ENCODE measurements around the gene ILKAP. TPM values are rescaled to one million over a fixed set of nuclear protein-coding genes. Genes with fewer than 3 reads are reported as not detected.
"Not testable (repeated sequence)": the region's sequence is repeated elsewhere in the genome, so short reads cannot be mapped to it uniquely, and the experiment has no call there.

ILKAP gene
- total RNA-seq, 2 donors from 2014 or later: 75.8 to 99.7 TPM

DNA sequence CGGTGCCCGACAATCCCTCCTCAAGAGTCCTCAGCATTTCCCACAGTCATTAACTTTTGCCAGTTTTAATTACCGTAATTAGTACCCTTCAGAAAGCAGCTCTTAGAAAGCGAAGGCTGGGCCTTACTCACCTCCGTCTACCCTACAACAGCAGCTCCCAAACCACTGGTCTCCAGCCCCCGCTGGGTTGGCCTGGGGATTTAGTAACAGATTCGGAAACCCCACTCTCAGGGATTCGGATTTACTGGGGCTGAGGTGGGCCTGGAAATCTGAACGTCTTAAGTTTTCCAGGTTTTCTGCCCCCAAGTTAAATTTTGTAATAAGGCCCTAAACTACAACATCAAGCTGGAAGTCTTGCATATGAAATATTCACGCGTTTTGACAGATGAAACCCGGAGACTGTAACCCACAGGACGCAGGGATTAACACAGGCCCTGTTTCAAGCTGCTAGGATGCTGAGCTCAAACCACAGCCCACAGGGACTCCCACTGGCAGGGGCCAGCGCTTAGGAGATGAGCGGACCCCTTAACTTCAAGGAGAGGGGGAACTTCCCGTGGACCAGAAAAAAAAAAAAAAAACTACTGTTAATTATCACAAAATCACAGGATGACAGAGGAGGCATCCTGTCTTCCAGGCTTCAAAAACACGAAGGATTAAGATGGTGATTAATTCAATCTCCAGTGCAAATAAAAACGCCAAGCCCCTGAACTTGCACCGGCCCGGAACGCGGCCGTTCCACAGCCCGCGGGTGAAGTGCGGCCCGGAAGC is 985 bp downstream of the ILKAP start:
- H3K9me3 Mint-ChIP-seq: no peaks in the 10 kb centered on the region
- peaks cover 40 to 60% of the 10 kb centered on the region in 2 donors for H3K4me1 Mint-ChIP-seq (ENCODE audit: low read depth in 2 of 2)
- ATAC-seq (no peak), DNase-seq (ENCODE audit: low spot score) (no peak)
- H3K4me3 Mint-ChIP-seq: peak overlapping the region; percentile 96
- H3K36me3 Mint-ChIP-seq: peaks cover 5% of the 10 kb centered on the region
- peak overlapping the region; percentile 81 to 95 for H3K27ac Mint-ChIP-seq
- H3K27me3 Mint-ChIP-seq: no peaks in the 10 kb centered on the region

DNA sequence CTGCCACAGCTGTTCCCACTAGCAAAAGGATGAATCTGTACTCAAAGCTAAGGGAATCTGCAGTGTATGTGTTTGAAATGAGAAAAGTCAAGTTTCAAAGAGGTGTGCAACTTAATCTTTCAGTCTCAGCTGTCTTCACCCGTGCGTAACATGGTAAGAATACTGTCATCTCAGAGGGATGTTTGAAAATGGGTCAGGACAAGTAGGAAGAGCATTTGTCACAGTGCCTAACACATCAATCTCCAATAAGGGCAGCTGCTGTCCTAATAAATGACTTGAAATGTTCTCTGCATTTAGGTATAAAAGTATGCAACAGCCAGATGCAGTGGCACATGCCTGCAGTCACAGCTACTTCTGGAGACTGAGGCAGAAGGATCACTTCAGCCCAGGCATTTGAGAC is 13.1 kb downstream of the ILKAP start:
- DNase-seq (ENCODE audit: low spot score) (no peak), ATAC-seq (no peak)
- peaks cover 30% of the 10 kb centered on the region for H3K36me3 Mint-ChIP-seq
- H3K4me3 Mint-ChIP-seq: no peak overlapping the region
- no peaks in the 10 kb centered on the region for H3K9me3 Mint-ChIP-seq
- H3K4me1 Mint-ChIP-seq (ENCODE audit: low read depth in 2 of 2): peaks cover 25 to 26% of the 10 kb centered on the region in 2 donors
- peak overlapping the region in 1 of 2 donors; percentile 47 for H3K27ac Mint-ChIP-seq
- H3K27me3 Mint-ChIP-seq: no peaks in the 10 kb centered on the region

DNA sequence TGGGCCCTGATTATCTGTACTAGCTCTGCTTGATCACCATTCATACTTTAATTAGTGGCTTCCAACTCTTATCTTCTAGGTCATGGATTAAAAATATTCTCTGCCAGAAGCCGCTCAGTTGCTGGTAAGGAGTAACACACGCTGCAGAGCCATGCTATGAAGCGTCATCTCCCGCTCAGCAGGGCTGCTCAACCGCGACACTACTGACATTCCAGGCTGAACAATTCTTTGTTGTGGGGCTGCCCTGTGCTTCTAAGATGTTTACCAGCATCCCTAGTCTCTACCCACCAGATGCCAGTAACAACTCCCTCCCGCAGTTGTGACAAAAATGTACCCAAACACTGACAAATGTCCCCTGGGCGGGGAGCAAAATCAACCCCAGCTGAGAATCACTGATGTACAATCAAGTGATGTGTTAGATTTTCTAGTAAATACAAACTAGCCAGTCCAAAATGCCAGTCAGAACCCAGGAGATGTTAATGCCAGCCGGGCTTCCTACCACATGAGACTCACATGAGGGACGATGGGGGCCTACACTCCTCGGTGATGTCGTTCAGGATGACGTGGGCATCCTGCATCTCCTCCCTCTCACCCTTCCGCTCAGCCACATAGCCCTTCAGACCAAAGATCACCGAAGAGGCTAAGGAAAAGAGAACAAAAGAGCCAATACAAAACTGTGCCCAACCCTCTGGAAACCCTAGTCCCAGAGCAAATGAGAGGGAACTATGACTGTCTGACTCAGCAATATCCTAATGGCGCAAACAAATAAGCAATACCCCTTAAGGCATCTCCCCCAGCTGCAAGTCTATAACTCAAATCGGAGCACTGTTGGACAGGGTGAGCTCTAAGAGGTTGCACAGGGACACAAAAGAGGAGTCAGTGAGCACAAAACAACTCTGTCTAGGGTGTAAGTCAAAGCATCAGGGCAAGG is 15.6 kb downstream of the ILKAP start:
- ATAC-seq: no peak
- Mint-ChIP-seq H3K36me3 (peaks cover 43% of the 10 kb centered on the region), H3K27me3 (no peaks in the 10 kb centered on the region), H3K4me3 (no peak overlapping the region), H3K27ac (peak overlapping the region; percentile 60 to 92), H3K9me3 (no peaks in the 10 kb centered on the region), H3K4me1 (ENCODE audit: low read depth in 2 of 2) (peaks cover 42 to 51% of the 10 kb centered on the region in 2 donors)
- no peak for DNase-seq (ENCODE audit: low spot score)

DNA sequence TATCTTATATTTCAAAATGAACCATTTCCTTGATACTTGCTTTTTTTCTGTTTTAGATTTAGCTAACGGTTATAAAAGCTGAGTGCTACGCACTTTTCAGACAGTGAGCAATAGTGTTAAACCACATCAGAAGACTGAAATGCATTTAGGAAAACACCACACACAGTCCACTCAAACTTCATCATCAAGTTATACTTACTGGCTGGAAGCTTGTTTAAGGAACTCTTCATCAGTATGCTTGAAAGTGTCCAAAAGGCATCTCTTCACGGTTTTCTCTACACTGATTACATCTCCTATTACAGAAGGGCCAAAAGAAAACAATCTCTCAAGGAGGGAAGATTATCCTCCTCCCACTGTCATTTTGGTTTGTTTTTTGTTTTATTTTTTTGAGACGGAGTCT is 19.7 kb downstream of the ILKAP start:
- DNase-seq (ENCODE audit: low spot score): no peak
- ATAC-seq: peak; percentile 70 to 73
- Mint-ChIP-seq H3K27me3 (no peaks in the 10 kb centered on the region), H3K4me3 (peak overlapping the region; percentile 34), H3K27ac (peak overlapping the region; percentile 76 to 92), H3K4me1 (ENCODE audit: low read depth in 2 of 2) (peaks cover 59 to 62% of the 10 kb centered on the region in 2 donors), H3K9me3 (no peaks in the 10 kb centered on the region), H3K36me3 (peaks cover 46% of the 10 kb centered on the region)

DNA sequence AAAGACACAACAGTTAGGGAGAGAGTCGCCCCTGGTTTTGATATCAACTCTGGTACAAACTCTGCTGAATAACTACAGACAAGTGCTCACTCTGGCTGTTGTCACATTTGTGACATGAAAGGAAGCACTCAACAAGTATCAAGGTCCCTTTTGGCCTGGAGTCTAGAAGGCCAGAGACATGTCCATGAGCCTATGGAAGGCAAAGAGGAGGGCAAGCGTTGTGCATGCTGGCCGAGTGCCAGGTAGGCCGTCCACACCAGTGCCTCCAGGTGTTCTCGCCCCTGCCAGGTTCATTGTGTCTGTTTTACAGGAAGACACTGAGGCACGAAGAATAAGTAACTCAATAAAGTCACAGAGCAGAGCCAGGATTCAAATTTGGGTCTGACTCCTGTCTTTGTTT is 21.1 kb downstream of the ILKAP start:
- no peak overlapping the region for H3K4me3 Mint-ChIP-seq
- ATAC-seq (no peak), DNase-seq (ENCODE audit: low spot score) (no peak)
- H3K9me3 Mint-ChIP-seq: no peaks in the 10 kb centered on the region
- H3K4me1 Mint-ChIP-seq (ENCODE audit: low read depth in 2 of 2): peaks cover 48 to 55% of the 10 kb centered on the region in 2 donors
- H3K27ac Mint-ChIP-seq: peak overlapping the region; percentile 9 to 92
- H3K27me3 Mint-ChIP-seq: no peaks in the 10 kb centered on the region
- peaks cover 37% of the 10 kb centered on the region for H3K36me3 Mint-ChIP-seq

DNA sequence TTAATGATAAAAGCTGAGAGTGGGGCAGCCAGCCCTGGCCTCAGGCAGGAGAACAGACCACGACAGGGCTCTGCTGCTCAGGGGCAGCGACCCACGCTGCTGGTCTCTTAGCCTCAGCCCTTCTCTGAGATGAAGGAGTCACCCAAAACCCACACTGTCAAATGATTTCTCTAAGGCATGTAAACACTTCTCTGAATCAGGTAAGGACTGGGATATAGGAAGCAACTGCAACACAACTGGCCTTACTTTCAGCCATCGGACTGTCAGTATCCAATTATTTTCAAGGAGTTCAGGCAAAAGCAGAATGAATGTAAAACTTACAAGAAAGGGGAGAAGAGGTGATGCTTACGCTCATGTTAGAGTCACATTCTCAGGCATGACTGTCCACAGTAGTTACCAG is 22.9 kb downstream of the ILKAP start:
- Mint-ChIP-seq H3K36me3 (peaks cover 46% of the 10 kb centered on the region), H3K4me1 (ENCODE audit: low read depth in 2 of 2) (peaks cover 44% of the 10 kb centered on the region in 2 donors), H3K27me3 (no peaks in the 10 kb centered on the region), H3K9me3 (no peaks in the 10 kb centered on the region), H3K27ac (peak overlapping the region in 1 of 2 donors; percentile 53), H3K4me3 (no peak overlapping the region)
- ATAC-seq (no peak), DNase-seq (ENCODE audit: low spot score) (no peak)

DNA sequence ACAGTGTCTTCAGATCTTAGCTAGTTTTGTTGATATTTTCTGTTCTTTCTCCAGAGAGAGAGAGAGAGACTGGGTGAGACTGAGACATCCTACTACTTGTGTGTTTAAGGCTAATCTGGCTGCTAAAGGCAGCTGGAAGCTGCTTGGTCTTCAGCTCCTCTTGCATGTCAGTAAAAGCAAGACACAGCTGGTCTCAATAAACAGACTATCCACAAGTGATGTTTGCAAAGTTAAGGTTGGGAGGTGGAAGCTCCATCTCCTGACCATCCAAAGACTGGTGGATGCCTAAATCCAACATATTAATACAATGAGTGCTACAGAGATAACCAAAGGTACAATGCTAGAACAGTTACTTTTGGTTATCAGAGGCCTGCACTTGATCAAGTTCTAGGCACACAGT is 26.9 kb downstream of the ILKAP start:
- Mint-ChIP-seq H3K4me3 (no peak overlapping the region), H3K9me3 (no peaks in the 10 kb centered on the region), H3K4me1 (ENCODE audit: low read depth in 2 of 2) (peaks cover 30 to 35% of the 10 kb centered on the region in 2 donors), H3K36me3 (peaks cover 39% of the 10 kb centered on the region), H3K27me3 (no peaks in the 10 kb centered on the region), H3K27ac (peak overlapping the region in 1 of 2 donors; percentile 7)
- ATAC-seq (no peak), DNase-seq (ENCODE audit: low spot score) (no peak)

DNA sequence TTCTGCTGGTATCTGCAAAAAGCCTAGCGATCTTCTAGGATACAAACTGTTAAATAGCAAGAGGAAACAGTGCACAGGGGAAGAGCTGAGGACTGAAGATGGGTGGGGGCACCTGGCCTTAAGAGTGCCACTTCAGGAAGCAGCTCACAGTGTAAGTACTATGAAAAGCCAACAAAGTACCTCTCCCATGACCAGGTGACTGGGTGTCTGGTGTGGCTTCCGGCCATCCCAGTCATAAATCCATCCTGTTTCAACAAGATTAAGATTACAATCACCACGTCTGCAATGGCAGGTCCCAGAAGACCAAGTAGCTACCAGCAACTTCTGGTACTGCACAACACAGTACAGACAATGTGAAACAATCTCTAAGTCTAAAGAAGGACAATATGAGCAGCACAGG is 28.8 kb downstream of the ILKAP start:
- no peaks in the 10 kb centered on the region for H3K9me3 Mint-ChIP-seq
- ATAC-seq (no peak), DNase-seq (ENCODE audit: low spot score) (no peak)
- H3K27me3 Mint-ChIP-seq: no peaks in the 10 kb centered on the region
- peaks cover 40% of the 10 kb centered on the region for H3K36me3 Mint-ChIP-seq
- no peak overlapping the region for H3K27ac Mint-ChIP-seq
- H3K4me1 Mint-ChIP-seq (ENCODE audit: low read depth in 2 of 2): peaks cover 39 to 46% of the 10 kb centered on the region in 2 donors
- H3K4me3 Mint-ChIP-seq: no peak overlapping the region

DNA sequence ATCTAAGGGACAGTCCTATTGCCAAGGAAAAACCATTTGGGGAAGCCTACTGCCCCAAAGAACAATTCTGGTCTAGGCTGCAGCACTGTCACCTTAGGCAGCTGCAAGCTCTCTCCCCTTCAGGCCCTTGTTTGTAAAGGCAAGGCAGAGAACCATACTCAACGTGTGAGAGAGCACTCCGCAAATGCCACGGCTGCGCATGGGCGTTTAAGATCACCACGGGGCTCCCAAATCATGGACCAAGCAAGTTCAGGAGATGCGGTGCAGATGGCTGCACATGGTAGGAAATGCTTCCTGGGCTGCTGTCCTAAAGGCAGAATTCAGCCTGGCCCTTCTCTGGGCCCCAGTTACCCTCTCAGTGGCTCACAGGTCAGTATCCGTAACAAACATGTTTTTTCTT is 29.2 kb downstream of the ILKAP start:
- Mint-ChIP-seq H3K4me1 (ENCODE audit: low read depth in 2 of 2) (peaks cover 41 to 48% of the 10 kb centered on the region in 2 donors), H3K27me3 (no peaks in the 10 kb centered on the region), H3K27ac (peak overlapping the region in 1 of 2 donors; percentile 91), H3K36me3 (peaks cover 39% of the 10 kb centered on the region), H3K4me3 (no peak overlapping the region), H3K9me3 (no peaks in the 10 kb centered on the region)
- no peak for ATAC-seq
- no peak for DNase-seq (ENCODE audit: low spot score)

DNA sequence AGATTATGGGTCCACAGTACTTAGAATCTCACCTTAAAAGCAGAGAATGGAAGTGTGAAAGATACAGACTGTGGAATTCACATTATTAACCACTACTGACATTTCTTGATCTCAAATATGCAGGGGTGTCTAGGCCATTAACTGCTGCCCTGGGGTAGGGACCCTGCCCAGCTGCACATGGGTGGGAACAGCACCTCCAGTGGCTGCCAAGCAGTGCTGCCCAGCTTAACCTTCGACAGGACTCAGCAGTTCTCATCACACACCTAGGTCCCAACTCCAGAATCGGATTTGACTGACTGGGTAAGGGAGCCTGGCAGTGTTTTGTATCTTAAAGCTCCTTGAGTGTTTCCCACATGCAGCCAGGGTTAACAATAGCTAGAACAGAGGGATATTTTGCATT is 29.8 kb downstream of the ILKAP start:
- DNase-seq (ENCODE audit: low spot score) (peak; percentile 18), ATAC-seq (peak in 1 of 2 donors; percentile 43)
- H3K4me3 Mint-ChIP-seq: no peak overlapping the region
- H3K36me3 Mint-ChIP-seq: peaks cover 33% of the 10 kb centered on the region
- H3K4me1 Mint-ChIP-seq (ENCODE audit: low read depth in 2 of 2): peaks cover 41 to 47% of the 10 kb centered on the region in 2 donors
- H3K9me3 Mint-ChIP-seq: no peaks in the 10 kb centered on the region
- peak overlapping the region; percentile 72 to 91 for H3K27ac Mint-ChIP-seq
- H3K27me3 Mint-ChIP-seq: no peaks in the 10 kb centered on the region

DNA sequence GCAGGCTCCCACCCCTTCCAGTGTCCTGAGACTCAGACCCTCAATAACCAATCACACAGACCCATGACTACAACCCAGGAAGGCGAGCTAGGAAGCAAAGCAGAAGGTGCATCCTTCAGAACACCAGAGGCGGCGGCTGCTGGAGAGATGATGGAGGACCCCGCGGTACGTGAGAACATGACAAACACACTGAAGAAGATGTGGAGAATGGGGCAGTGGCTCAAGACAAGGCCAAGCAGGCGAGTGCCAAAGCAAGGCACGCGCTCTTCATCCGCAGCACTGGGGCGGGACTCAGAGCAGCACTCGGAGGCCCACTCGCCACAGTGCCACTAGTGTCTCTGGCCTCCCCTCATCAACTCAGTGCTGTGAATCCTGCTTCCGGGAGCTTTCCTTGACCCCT is 31.1 kb downstream of the ILKAP start:
- peak overlapping the region; percentile 72 to 91 for H3K27ac Mint-ChIP-seq

DNA sequence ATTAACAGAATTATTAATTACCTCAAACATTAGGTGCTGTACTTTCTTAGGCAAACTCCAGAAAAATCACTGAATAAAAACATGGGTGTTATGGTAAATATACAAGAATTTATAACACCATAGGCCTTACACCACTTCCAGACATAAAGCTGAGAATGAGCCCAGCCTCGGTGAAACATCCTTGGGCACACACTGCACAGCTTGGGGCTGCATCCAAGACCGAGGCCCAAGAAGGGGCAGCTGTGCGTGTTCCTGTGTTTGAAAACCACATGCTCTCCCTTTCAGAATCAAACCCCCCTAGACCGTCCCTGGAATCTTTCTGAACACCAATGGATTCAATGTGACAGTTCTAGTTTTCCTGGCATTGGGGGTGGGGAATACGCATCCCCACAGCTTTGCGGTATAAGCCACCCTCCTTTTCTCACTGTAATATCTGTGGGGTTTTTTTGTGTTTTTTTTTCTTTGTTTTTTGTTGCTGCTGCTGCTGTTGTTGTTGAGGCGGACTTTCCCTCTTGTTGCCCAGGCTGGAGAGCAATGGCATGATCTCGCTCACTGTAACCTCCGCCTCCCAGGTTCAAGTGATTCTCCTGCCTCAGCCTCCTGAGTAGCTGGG is 31.8 kb downstream of the ILKAP start:
- Mint-ChIP-seq H3K27me3 (no peaks in the 10 kb centered on the region), H3K36me3 (peaks cover 24% of the 10 kb centered on the region), H3K27ac (peak overlapping the region; percentile 72 to 91), H3K4me1 (ENCODE audit: low read depth in 2 of 2) (peaks cover 33 to 49% of the 10 kb centered on the region in 2 donors), H3K4me3 (peak overlapping the region; percentile 65), H3K9me3 (no peaks in the 10 kb centered on the region)
- DNase-seq (ENCODE audit: low spot score) (peak; percentile 63), ATAC-seq (peak in 1 of 2 donors; percentile 50)

More for the DNA sequence above, 31.1 kb downstream of the ILKAP start:
- H3K4me3 Mint-ChIP-seq: peak overlapping the region; percentile 65
- peaks cover 30% of the 10 kb centered on the region for H3K36me3 Mint-ChIP-seq
- ATAC-seq: no peak
- H3K27me3 Mint-ChIP-seq: no peaks in the 10 kb centered on the region
- DNase-seq (ENCODE audit: low spot score): peak; percentile 34
- no peaks in the 10 kb centered on the region for H3K9me3 Mint-ChIP-seq
- H3K4me1 Mint-ChIP-seq (ENCODE audit: low read depth in 2 of 2): peaks cover 37 to 49% of the 10 kb centered on the region in 2 donors

DNA sequence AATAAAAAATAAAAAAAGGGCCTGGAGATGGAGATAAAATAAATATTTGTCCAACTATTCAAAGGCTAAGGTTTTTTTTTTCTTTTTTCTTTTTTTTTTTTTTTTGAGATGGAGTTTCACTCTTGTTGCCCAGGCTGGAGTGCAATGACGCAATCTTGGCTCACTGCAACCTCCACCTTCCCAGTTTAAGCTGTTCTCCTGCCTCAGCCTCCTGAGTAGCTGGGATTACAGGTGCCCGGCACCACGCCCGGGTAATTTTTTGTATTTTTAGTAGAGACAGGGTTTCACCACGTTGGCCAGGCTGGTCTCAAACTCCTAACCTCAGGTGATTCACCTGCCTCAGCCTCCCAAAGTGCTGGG is 32.4 kb downstream of the ILKAP start:
- H3K27me3 Mint-ChIP-seq; DNase-seq (ENCODE audit: low spot score); H3K9me3 Mint-ChIP-seq; ATAC-seq: not testable (repeated sequence)
- Mint-ChIP-seq H3K4me1 (ENCODE audit: low read depth in 2 of 2) (peaks cover 33 to 45% of the 10 kb centered on the region in 2 donors), H3K36me3 (peaks cover 18% of the 10 kb centered on the region), H3K27ac (peak overlapping the region; percentile 72 to 91), H3K4me3 (peak overlapping the region; percentile 34)

All from natural killer cell treated with Interleukin-12 subunit alpha and Interleukin-12 subunit beta and Interleukin-15 and Interleukin-18, amount 100 ng/mL, for 72 hours (primary cell).